Stimulated activated naive CD8-positive, alpha-beta T cell treated with anti-CD3 and anti-CD28 coated beads, Interleukin-15, Interleukin-2, amounts not matched to agents 100 ng/mL and 50 ng/mL, for 24 hours (primary cell): ENCODE measurements around the gene VAC14.
A peak's percentile ranks its signal among the peaks of the same experiment; 100 is the strongest.

ENCODE experiments used
- H3K27ac Mint-ChIP-seq: one replicate; pipeline ENCODE4 v1.8.0; 2021; ENCODE audit warnings: mild to moderate bottlenecking, mixed read lengths
- H3K27me3 Mint-ChIP-seq: one replicate; pipeline ENCODE4 v1.8.0; 2021; ENCODE audit warnings: mixed read lengths
- H3K36me3 Mint-ChIP-seq: one replicate; pipeline ENCODE4 v1.8.0; 2021; ENCODE audit warnings: low read depth, mixed read lengths
- H3K4me1 Mint-ChIP-seq: one replicate; pipeline ENCODE4 v1.8.0; 2021; ENCODE audit warnings: low read depth, mixed read lengths
- H3K4me3 Mint-ChIP-seq: one replicate; pipeline ENCODE4 v1.8.0; 2021; ENCODE audit warnings: mild to moderate bottlenecking, mixed read lengths
- H3K9me3 Mint-ChIP-seq: one replicate; pipeline ENCODE4 v1.8.0; 2021; ENCODE audit warnings: mixed read lengths

VAC14 gene

DNA sequence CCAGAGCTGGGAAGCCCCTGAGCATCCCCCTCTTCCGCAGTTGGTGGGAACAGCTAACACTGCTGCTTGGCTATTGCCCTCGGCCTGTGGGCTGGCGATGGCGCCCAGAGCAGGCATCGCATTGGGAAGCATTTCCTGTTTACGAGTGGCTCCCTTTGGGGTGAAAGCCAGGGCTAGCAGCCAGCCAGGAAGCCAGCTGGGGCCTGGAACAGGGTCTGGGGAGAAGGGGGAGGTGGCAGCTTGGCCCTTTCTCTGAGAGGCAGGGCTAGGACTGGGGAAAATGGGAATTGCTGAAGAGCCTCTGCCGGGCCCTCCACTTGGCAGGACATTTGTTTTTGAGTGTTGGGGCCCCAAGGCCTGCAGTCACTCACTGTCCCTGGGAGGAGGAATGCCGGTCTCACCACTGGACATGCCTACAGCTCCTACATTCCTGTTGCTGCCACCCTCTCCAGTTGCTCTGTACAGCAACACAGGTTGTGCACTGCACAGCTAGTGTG lies 112.7 kb downstream of the VAC14 start:
- Mint-ChIP-seq H3K4me1 (peaks cover 4% of the 10 kb centered on the region), H3K4me3 (no peak overlapping the region), H3K9me3 (no peaks in the 10 kb centered on the region), H3K36me3 (no peaks in the 10 kb centered on the region), H3K27me3 (peaks cover 4% of the 10 kb centered on the region), H3K27ac (no peak overlapping the region)

DNA sequence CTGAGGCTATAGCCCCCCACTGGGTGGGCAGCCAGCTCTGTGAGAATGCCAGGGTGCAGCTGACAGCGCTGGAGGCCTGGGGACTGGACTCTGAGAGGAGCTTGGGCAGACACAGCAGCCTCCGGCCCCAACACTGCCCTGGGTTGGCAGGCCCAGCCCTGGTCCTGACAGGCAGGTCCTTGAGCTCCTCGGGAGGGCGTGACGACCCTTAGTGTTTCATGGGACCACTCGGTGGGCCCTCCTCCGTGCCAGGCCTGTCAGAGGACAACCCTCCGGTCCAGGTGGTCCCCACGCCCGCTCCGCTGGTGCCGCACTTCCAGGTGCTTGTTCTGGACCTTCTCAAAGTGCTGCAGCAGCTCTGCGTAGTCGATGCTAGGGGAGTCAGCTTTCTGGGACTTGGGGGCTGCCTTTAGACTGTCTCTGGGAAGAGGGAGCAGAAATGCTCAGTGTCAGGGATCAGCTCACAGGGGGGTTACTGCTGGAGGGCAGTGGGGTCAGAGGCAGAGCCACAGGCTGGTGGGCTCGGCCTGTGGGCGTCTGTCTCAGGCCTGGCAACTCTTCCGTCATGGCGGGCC lies 113.2 kb downstream of the VAC14 start:
- Mint-ChIP-seq H3K9me3 (no peaks in the 10 kb centered on the region), H3K27me3 (peaks cover 4% of the 10 kb centered on the region), H3K4me3 (no peak overlapping the region), H3K4me1 (no peaks in the 10 kb centered on the region), H3K27ac (no peak overlapping the region), H3K36me3 (no peaks in the 10 kb centered on the region)

DNA sequence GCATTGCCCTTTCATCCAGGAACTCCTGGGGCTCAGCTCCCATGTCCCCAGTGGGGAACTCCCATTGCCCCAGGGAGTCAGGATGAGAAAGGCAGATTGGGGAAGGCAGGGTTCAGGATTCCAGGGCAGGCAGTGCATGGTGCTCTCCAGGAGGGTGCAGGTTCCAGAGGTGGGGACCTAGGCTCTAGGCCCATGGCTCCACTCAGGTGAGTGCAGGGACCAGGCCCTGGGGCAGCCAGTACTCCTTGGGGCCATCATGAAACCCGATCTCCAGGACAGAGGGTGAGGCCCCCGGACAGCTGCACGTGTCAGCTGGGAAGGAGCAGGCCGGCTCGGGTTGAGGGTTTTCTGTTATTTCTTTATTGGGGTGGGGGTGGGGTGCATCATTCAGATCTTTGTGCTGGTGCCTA lies 113.9 kb downstream of the VAC14 start:
- Mint-ChIP-seq H3K4me1 (no peaks in the 10 kb centered on the region), H3K9me3 (no peaks in the 10 kb centered on the region), H3K27ac (no peak overlapping the region), H3K36me3 (no peaks in the 10 kb centered on the region), H3K4me3 (no peak overlapping the region), H3K27me3 (peaks cover 4% of the 10 kb centered on the region)

DNA sequence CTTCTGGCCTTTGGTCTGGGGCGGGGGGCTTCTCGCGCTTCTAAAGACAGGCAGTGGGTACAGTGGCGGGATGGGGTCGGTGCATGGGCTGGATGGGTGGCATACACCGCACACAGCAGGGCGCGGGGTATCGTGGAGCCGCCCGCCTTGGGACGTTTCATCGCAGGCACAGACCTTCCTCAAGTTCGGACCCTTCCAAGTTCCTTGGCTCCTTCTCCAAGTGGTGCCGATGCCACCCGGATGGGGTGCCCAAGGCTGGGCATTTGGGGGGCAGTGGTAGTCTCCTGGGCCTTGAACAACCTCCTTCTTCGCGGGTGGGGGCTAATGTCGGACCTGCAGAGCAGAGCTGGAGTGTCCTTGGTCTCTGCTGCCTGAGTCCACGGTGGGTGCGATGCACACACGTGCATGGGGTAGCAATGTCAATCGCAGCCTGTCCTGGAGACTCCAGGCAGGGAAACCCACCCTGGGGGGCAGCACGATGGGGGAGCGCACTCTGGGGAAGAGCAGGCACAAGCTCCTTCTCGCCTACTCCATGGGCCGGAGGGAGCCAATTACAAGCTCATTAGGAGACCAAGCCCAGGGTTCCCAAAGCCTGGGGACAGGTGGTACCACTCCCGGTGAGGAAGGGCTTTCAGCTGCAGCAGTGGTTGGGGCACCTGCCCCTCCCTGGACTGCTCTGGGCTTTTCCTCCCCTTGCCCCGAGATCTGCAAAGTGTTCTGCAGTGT lies 114.4 kb downstream of the VAC14 start:
- Mint-ChIP-seq H3K27me3 (peaks cover 4% of the 10 kb centered on the region), H3K9me3 (no peaks in the 10 kb centered on the region), H3K4me1 (no peaks in the 10 kb centered on the region), H3K27ac (peak overlapping the region; percentile 31), H3K36me3 (no peaks in the 10 kb centered on the region), H3K4me3 (peak overlapping the region; percentile 57)

DNA sequence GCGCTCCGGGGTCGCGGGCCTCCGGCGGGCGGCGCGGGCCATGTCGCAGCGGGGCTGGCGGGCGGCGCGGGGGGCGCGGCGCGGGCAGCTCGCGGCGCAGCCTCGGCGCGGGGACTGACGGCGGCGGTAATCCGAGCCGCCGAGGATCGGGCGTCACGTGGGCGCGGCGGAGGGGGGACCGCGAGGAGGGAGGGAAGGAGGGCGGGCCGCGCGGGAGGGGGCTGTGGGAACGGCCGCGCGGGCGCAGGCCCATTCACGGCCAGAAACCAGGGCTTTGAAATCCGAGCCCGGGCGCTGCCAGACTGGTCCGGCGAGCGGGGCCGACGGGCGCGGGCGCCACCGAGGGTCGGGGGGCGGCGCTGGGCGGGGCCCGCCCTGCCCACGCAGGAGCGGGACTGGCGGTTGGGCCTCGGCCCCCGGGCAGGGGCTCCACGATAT lies 115.0 kb downstream of the VAC14 start, which contains the start of gene MTSS2:
Gene MTSS2, minus strand, starts transcription at position 116 of the 438 bp plus-strand sequence. CDS start 262 bp downstream, outside the sequence.
- Mint-ChIP-seq H3K36me3 (no peaks in the 10 kb centered on the region), H3K27ac (peak within 1 kb of the TSS; percentile 31), H3K4me1 (no peaks in the 10 kb centered on the region), H3K4me3 (peak within 1 kb of the TSS; percentile 70), H3K27me3 (peaks cover 4% of the 10 kb centered on the region), H3K9me3 (no peaks in the 10 kb centered on the region)

DNA sequence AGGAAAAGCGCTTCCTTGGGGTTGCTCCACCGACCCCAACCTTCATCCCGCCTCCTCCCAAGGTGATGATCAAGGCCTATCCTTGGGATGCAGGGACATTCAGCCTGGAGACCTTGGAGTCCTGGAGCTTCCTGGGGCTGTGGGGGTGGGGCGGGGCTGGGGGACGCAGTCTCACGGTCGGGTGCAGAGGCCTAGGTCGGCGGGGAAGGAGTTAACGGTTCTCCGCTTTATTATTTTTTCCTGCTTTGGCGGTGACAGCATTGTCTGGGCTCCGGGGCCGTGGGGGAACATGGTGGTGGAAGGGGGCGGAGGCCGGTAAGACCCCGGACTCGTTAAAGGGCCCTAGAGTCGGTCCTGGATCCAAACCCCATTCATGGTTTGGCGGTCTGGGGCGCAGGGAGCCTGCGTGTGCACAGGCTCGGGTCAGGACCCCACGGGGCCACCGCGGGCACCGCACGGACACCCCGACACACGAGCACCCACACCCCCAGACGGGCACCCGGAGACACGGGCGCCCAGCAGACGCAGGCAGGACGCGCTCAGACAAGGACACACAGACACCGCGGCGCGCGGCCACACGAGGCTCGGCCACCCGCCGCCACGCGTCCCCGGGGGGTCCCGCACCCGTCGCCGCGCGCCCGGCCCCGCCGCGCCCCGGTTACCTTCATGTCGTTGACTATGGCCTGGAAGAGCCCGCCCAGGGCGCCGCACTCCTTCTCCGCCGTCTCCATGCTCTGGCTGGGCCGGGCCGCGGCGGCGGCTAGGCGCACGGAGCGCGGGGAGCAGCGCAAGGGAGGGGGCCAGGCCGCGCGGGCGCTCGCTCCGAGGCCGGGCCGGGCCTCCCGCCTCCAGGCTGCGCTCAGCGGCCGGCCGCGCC lies 115.7 kb downstream of the VAC14 start:
- peaks cover 4% of the 10 kb centered on the region for H3K27me3 Mint-ChIP-seq
- H3K4me3 Mint-ChIP-seq = peak overlapping the region; percentile 70
- H3K4me1 Mint-ChIP-seq = no peaks in the 10 kb centered on the region
- no peaks in the 10 kb centered on the region for H3K36me3 Mint-ChIP-seq
- no peaks in the 10 kb centered on the region for H3K9me3 Mint-ChIP-seq
- H3K27ac Mint-ChIP-seq = no peak overlapping the region

DNA sequence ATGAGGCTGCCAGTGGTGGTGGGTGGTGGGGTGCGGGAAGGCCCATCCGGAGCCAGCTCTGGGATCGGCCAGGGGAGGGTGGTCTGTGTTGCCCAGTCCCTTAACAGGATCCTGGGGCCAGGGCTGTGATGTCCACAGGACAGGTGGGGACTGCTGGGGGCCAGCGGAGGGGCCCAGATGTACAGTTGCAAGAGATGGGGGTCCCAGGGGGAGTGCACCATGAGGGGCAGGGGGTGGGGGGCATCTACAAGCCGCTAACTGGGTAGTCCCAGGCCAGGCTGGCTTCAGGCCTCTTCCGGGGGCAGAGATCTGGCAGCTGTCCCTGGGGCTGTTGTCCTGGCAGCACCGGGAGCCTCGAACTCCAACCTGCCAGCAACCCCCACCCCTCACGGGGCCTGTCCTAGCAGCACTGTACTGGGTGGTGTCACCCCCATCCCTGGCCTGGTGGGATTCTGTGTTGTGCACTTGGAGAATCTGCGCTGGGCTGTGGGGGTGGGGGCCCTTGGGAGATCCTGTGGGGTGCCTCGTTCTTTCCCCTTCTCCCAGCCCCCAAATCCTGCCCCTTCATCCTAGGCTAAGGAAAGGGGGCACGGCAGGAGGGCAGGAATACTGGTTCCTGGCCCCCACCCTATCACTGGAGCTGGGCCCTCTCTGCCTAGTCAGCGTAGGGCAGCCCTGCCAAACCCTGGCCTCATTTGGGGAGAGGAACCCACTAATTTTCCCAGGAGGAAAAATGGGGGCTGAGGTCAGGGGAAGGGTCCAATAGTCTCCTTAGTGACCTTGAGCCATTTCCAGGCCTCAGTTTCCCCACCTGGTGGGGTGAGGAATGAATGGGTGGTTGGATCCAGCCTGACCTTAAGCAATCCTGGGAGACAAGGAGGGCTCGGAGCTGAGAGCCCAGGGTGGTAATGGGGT lies 116.6 kb downstream of the VAC14 start:
- no peak overlapping the region for H3K27ac Mint-ChIP-seq
- no peaks in the 10 kb centered on the region for H3K9me3 Mint-ChIP-seq
- H3K27me3 Mint-ChIP-seq = peaks cover 4% of the 10 kb centered on the region
- H3K36me3 Mint-ChIP-seq = no peaks in the 10 kb centered on the region
- no peaks in the 10 kb centered on the region for H3K4me1 Mint-ChIP-seq
- H3K4me3 Mint-ChIP-seq = peak overlapping the region; percentile 70

DNA sequence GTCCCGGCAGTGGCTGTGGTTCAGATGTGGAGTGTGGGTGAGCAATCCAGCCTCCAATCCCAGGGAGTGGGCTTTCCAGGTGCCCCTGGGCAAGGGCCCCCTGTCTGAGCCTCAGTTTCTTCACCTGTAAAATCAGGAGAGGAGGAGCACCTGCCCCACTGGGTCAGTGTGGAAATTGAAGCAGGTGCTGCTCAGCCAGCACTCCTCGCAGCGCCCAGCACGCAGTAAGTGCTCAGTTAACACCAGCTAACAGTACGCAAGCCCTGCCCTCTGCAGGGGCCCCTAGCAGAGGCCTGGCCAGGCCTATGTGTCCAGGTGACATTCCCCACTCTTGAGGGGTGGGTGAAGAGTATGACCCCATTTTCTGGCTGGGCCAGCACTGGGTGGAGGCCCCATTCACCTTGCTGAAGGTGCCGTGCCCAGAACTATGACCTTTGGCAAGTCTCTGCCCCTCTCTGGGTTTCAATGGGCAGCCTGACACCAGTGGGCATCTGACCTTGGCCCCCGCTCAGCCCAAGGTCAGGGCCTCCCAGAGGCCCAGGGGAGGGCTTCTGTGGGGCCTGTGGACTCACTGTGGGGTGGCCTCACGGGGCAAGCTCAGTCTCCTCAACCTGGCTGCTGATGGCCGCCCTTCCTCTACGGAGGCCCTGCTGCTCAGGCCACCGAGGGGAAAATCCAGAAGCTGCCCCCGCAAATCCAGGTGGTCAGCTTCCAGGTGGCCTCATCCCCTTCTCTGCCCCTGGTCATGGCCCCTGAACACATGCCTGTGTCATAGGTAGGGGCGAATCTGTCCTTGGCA lies 117.6 kb downstream of the VAC14 start:
- H3K27me3 Mint-ChIP-seq = peaks cover 4% of the 10 kb centered on the region
- H3K27ac Mint-ChIP-seq = no peak overlapping the region
- H3K4me1 Mint-ChIP-seq = no peaks in the 10 kb centered on the region
- H3K9me3 Mint-ChIP-seq = no peaks in the 10 kb centered on the region
- H3K36me3 Mint-ChIP-seq = no peaks in the 10 kb centered on the region
- no peak overlapping the region for H3K4me3 Mint-ChIP-seq

DNA sequence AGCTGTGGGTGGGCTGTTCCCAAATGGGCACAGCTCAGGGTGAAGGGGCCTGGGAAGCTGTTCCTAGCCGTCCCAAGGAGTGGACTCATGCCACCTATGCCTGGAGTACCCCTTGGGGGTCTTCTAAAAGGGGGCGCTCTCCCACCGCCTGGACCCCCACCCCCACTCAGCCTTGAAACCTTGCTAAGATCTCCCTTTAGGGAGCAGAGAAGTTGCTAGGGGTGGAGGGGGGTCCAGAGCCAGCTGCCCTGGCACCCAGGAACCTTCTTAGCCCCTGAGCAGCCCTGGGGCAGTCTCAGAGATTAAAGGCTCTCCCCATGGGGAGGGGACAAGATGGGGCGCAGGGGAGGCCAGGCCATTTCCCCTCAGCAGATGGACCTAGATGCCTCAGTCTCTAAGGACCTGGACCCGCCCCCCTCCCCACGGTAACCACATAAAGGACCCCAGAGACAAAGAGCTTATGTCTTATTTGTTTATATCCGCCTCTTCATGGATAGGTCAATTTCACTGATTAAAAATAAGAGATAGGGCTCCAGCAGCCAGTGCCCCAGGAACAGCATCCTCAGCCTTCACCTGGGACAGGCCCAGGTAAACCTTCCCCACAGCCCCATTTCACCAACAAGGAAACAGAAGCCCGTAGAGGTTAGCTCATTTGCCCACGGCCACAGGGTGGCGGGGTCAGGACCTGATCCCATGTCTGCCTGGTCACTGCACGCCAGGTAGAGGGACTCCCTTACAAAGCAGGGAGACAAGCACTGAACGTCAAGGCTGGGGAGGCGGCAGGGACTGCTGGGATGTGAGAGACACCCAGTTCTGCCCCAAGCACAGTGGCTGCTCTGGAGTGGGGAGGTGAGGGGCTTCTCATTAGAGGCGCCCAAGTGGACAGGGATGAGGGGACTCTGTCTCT lies 118.5 kb downstream of the VAC14 start:
- no peak overlapping the region for H3K4me3 Mint-ChIP-seq
- no peak overlapping the region for H3K27ac Mint-ChIP-seq
- H3K27me3 Mint-ChIP-seq = peaks cover 4% of the 10 kb centered on the region
- no peaks in the 10 kb centered on the region for H3K9me3 Mint-ChIP-seq
- H3K36me3 Mint-ChIP-seq = no peaks in the 10 kb centered on the region
- no peaks in the 10 kb centered on the region for H3K4me1 Mint-ChIP-seq

DNA sequence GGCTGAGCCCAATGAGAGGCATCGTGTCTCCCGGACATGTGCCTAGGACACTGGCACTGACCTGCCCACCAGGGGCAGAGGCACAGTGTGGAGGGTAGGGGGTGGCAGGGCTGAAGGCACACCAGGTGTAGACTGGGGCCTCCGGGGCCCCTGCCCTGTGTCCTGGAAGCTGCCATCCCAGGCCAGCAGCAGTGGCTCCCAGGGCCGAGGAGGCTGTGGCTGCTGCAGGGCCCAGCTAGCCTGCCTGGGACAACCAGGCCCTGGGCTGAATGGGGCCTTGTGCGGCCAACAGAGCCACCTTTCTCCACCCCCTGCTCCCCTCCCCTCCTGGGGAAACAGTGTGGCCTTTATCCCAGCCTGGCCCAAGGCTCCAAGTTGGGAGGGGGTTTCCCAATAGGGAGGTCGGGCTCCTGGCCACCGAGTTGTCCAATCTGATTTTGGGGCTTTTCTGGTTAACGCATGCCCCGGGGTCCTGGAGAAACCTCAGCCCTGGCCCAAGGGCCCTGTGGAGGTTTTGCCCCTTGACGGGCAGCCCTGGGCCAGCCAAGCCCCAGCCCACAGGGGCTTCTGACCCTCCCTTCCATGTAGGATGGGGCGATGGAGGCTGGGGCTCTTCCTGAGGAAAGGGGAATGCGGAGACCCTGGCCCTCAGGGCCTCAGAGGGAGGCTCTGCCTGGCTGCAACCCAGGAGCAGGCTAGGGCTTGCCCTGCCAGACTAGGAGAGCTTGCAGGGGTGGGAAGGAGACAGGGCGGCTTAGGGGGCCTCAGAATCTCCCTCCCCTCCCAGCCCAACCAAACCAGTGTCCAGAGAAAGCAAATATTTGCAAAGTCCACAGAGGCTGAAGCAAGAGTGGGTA lies 119.3 kb downstream of the VAC14 start:
- H3K27ac Mint-ChIP-seq = no peak overlapping the region
- no peaks in the 10 kb centered on the region for H3K4me1 Mint-ChIP-seq
- peaks cover 4% of the 10 kb centered on the region for H3K27me3 Mint-ChIP-seq
- no peak overlapping the region for H3K4me3 Mint-ChIP-seq
- no peaks in the 10 kb centered on the region for H3K36me3 Mint-ChIP-seq
- no peaks in the 10 kb centered on the region for H3K9me3 Mint-ChIP-seq

DNA sequence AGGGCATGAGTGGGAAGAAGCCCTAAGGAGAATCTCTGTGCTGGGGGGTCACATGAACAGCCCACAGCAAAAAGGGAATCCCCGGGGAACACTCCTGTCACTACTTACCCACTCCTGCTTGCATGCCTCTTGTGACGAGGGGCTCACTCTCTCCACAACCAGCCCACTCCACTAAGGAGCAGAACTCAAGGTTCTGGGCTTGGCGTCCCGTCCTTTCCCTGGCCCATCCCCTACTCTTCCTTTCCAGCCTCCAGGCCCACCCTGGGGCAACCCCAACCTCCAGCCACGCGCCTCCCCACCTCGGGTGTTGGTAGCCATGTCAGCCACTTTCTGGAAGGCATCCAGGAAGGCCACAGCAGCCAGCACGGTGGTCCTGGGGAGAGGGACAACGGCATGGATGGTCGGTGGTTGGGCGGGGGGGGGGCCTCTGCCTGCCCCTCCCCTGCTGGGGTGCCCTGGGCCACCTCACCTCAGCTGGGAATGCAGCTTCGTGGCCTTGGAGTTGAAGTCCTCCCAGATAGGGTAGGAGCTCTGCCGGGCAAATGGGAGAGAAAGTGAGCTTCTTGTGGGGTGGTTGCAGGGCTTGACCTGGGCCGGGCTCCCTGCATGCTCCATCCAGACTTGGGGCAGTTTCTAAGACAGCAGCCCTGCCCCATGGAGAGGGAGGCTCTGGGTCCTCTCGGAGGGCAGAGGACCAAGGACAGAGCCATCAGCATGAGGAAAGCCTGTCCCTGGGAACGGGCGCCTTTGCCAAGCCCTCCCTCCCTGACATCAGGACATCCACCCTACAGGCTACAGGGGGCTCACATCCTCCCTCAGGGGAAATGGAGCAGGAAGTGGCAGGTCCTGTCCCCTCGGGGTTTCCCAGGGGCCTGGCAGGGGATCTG lies 120.2 kb downstream of the VAC14 start:
- no peaks in the 10 kb centered on the region for H3K27me3 Mint-ChIP-seq
- H3K27ac Mint-ChIP-seq = no peak overlapping the region
- H3K4me3 Mint-ChIP-seq = no peak overlapping the region
- H3K36me3 Mint-ChIP-seq = no peaks in the 10 kb centered on the region
- H3K9me3 Mint-ChIP-seq = no peaks in the 10 kb centered on the region
- H3K4me1 Mint-ChIP-seq = no peaks in the 10 kb centered on the region
